HG03457 (cell line): ENCODE data around the gene SPTLC3.

Experiments
- ATAC-seq: cut with Tn5 transposase; IDR thresholded peaks from one replicate; pipeline ENCODE4 v1.9.1; 2021; ENCODE audit warnings: moderate number of reproducible peaks; ENCODE audit not compliant: unreplicated experiment

The SPTLC3 gene

GRCh38 chr20:13174402-13174801 is 165.6 kb downstream of the SPTLC3 start:
- no peak for ATAC-seq

GRCh38 chr20:13180986-13181889 is 172.5 kb downstream of the SPTLC3 start:
- ATAC-seq, result no peak

GRCh38 chr20:13183005-13183404 is 174.2 kb downstream of the SPTLC3 start:
- ATAC-seq, result no peak

GRCh38 chr20:13186043-13186774 is 177.4 kb downstream of the SPTLC3 start:
- ATAC-seq, result no peak

- no peak for ATAC-seq
These were observed 179.1 kb downstream of the SPTLC3 start for GRCh38 chr20:13187899-13188298.

- ATAC-seq, result no peak
These were observed 190.5 kb downstream of the SPTLC3 start for GRCh38 chr20:13199279-13199678.

GRCh38 chr20:13200767-13201500 is 192.2 kb downstream of the SPTLC3 start:
- no peak for ATAC-seq

GRCh38 chr20:13202565-13202964 is 193.8 kb downstream of the SPTLC3 start:
- no peak for ATAC-seq

GRCh38 chr20:13205425-13205824 is 196.7 kb downstream of the SPTLC3 start:
- no peak for ATAC-seq

- ATAC-seq, result no peak
These were observed 197.2 kb downstream of the SPTLC3 start for GRCh38 chr20:13205848-13206434.

GRCh38 chr20:13207016-13207415 is 198.2 kb downstream of the SPTLC3 start:
- ATAC-seq, result no peak

- no peak for ATAC-seq
These were observed 203.3 kb downstream of the SPTLC3 start for GRCh38 chr20:13211956-13212618.

GRCh38 chr20:13212750-13213149 is 204.0 kb downstream of the SPTLC3 start:
- no peak for ATAC-seq

GRCh38 chr20:13213335-13213734 is 204.6 kb downstream of the SPTLC3 start:
- no peak for ATAC-seq

GRCh38 chr20:13216533-13216932 is 207.8 kb downstream of the SPTLC3 start:
- ATAC-seq, result no peak
